ENCODE measurements around the gene PRR5.

PRR5 gene

GRCh38 chr22:44719586-44720368 is 17.8 kb downstream of the PRR5 start:
- DNase-seq: no peak

- no peak for DNase-seq
Measured at GRCh38 chr22:44721213-44721612, 19.2 kb downstream of the PRR5 start.

GRCh38 chr22:44722611-44723010 is 20.6 kb downstream of the PRR5 start:
- DNase-seq: no peak

GRCh38 chr22:44723801-44724200 is 21.8 kb downstream of the PRR5 start:
- no peak for DNase-seq

GRCh38 chr22:44724416-44724815 is 22.4 kb downstream of the PRR5 start:
- no peak for DNase-seq

- no peak for DNase-seq
Measured at GRCh38 chr22:44724859-44725258, 22.9 kb downstream of the PRR5 start.

- no peak for DNase-seq
Measured at GRCh38 chr22:44726439-44726838, 24.4 kb downstream of the PRR5 start.

GRCh38 chr22:44727148-44727547 is 25.1 kb downstream of the PRR5 start:
- DNase-seq: no peak

- DNase-seq: no peak
Measured at GRCh38 chr22:44727709-44728108, 25.7 kb downstream of the PRR5 start.

- no peak for DNase-seq
Measured at GRCh38 chr22:44728761-44729324, 26.8 kb downstream of the PRR5 start.

- DNase-seq: no peak
Measured at GRCh38 chr22:44729391-44730021, 27.5 kb downstream of the PRR5 start.

GRCh38 chr22:44730022-44730393 is 28.0 kb downstream of the PRR5 start:
- no peak for DNase-seq

- no peak for DNase-seq
Measured at GRCh38 chr22:44730490-44731356, 28.7 kb downstream of the PRR5 start.

- DNase-seq: no peak
Measured at GRCh38 chr22:44731357-44731970, 29.5 kb downstream of the PRR5 start.

GRCh38 chr22:44732017-44732561 is 30.1 kb downstream of the PRR5 start:
- DNase-seq: no peak

GRCh38 chr22:44732661-44733060 is 30.7 kb downstream of the PRR5 start:
- no peak for DNase-seq

- DNase-seq: no peak
Measured at GRCh38 chr22:44733426-44734106, 31.6 kb downstream of the PRR5 start.

GRCh38 chr22:44734278-44734677 is 32.3 kb downstream of the PRR5 start:
- no peak for DNase-seq

GRCh38 chr22:44734801-44735517 is 33.0 kb downstream of the PRR5 start:
- no peak for DNase-seq

GRCh38 chr22:44735518-44736428 is 33.8 kb downstream of the PRR5 start:
- peak; percentile 3 for DNase-seq

All from T1000 (cell line).